ENCODE data around the gene STOML2. TPM values are rescaled to one million over a fixed set of nuclear protein-coding genes. Genes with fewer than 3 reads are reported as not detected.

Gene STOML2
- total RNA-seq, 1 donor from 2014 or later: 64.3 TPM

DNA sequence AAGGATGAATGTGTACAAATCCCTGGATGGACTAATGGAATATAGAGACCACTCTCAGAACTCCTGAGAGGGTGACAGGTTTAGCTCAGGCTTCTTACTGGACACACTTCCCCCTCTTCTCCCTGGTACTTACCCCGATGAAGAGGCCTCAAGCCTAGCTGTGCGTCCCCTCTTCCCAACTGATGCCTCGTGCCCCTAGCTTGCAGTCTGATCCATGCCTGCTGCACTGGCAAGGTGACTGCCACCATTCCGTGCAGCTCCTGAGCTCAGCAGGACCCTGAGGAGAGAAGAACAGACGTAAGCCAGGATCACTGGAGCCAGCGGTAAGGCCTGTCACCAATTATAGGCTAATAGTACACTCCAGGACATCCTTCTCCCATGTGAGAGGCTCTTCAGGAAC lies 5.5 kb upstream of the STOML2 start:
- no peak for ATAC-seq

GRCh38 chr9:35107297-35108290 lies 4.7 kb upstream of the STOML2 start:
- DNase-seq (ENCODE audit: low spot score) (peak; percentile 42), ATAC-seq (no peak)

More for the DNA sequence above, 5.5 kb upstream of the STOML2 start:
- DNase-seq (ENCODE audit: low spot score): peak; percentile 38

DNA sequence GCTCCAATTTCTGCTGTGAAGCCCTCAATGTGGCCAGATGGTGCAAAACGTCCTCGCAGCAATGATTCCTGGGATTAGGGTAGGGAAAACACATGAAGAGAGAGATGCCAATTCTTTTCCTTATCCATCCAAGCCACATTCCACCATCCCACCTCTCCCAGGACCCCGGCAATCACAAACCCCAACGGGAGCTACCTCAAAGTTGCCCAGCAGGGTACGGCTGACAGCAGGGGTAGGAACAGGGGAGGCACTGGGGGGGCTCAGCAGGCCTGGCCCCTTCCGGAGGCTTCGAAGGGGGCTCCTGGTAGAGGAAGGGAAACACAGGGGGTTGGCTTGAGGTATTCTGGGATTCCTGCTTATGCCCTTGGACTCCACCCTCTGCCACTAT lies 3.4 kb upstream of the STOML2 start:
- no peak for DNase-seq (ENCODE audit: low spot score)

DNA sequence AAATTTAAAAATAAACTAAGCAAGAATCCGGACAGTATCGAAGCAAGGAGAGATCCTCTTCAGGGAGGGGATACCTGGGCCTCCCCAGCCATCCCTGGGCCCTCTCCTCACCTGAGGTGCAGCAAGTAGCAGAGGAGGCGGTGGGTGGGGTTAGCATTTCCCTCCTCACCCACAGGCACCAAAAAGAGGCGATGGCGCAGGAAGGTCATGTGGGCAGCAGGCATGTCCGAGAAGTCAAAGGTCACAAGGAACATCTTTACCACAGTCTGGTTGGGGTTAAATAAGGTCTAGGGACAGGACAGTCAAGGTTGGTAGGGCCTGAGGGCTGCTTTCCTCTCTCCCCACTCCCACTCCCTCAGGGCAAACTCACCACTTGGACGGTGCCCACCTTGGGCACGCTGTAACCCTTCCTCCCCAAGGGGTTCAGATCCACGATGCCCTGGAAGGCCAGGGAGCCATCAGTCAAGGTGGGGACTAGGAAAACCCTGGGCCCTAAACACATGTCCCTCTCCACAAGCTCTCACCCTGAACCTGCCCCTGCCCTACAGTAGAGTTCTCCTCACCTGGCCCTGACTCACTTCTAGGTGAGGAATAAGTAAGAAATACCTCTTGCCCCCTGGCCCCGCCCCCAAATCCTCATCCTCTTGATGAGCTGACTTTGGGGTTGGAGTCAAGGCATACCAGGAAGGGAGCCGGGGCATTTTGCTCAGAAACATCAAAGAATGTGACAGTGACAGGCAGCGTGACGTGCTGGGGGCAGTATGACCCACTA lies 2.8 kb upstream of the STOML2 start:
- DNase-seq (ENCODE audit: low spot score) (no peak), ATAC-seq (no peak)

More for the DNA sequence above, 3.4 kb upstream of the STOML2 start:
- ATAC-seq: no peak

DNA sequence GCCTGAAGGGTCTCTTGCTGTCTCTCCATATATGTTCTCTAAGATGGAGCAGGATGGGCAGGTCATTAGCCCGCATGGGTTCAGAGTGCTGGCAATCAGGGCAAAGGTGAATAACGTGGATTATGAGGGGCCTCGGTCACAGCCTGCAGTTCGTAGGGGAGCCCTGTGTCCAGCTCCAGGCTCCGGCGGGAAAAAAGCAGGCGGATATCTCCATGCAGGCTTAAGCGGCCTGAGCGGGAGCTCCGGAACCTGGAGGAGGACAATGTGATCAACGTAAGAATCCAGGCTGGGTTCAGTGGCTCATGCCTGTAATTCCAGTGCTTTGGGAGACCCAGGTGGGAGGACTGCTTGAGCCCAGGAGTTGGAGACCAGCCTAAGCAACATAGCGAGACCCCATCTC lies 2.2 kb upstream of the STOML2 start:
- no peak for DNase-seq (ENCODE audit: low spot score)
- no peak for ATAC-seq

DNA sequence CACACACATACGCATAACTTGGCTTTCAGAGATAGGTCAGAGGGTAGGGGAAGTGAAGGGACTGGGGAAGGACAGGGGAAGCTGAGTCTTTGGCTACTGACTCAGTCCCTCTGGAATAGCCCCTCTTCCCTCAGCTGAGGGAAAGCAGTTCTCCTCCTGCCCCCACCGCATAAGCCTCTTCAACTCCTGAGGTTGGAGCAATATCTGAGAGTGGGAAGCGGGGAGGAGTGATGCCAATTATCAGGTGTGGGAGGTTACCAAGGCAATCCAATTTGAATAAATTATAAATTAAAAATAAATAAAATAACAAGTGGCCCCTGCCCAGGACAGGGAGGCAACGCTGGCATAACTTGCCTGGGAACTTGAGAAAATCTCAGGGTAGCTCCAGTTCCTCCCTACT lies 1.7 kb upstream of the STOML2 start:
- DNase-seq (ENCODE audit: low spot score): no peak
- ATAC-seq: no peak

DNA sequence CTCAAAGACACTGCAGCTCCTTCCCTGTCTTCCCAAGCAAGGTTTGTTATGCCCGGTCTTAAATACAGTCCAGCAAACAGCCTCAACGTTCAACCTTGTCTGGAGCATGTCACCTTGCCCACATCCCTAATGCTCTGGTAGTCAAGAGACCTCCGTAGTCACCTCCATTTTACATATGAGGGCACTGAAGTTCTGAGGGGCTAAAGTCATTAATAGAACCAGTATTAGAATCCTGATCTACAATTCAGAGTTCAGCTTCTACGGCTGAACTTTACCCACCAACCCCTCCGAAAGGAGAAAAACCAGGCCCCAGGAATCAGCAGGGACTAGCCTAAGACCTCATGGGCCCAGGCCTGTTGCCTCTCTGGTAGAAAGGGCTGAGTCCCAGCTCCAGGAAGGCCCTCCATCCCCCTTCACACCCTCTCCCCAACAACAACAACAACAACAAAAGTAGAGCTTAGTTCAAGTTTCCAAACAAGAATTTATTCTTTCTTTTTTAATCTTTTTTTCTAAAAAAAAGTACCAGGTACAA lies 795 bp upstream of the STOML2 start:
- no peak for ATAC-seq
- no peak for DNase-seq (ENCODE audit: low spot score)

GRCh38 chr9:35102465-35102768 lies 514 bp downstream of the STOML2 start:
- DNase-seq (ENCODE audit: low spot score): no peak

GRCh38 chr9:35097573-35097972 lies 5.4 kb downstream of the STOML2 start:
- ATAC-seq (no peak), DNase-seq (ENCODE audit: low spot score) (no peak)

More at GRCh38 chr9:35102465-35102768, 514 bp downstream of the STOML2 start:
- ATAC-seq: peak; percentile 50

DNA sequence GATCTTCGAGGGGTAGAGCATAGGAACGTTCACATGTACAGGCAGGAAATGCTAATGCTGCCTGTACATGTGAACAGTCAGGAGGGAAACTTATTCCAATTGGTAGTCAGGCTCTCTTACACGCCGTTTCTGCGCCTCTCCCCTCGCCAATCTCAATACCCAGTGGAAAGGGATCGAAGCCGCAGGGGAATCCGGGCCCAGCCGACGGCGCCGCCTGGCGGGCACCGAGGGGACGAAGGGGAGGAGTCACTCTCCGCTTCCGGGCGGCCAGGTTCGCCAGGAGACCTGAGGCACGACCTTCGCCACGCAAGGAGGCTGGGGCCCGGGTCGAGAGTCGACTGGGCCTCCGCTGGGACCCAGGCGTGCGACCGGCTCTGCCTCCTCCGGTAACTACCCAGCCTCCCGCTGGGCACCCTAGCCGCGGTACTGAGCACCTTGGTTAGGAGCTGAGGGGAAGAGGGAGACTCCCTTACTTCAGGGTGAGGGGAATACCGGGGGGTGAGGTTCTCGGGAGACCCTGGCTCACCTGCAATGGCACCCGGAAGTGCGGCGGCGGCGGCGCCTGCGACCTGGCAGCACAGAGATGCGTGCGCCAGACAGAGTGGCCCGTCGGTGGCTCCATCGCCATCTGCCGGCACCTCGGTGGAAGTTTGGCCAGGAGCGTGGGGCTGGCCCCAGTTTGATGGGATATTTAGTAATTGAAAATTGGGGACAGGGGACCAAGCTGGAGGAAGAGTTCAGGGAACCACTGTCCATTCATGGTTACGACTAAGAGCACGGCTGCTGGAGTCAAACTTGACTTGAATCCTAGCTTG lies 6.7 kb downstream of the STOML2 start, which contains the start of gene PIGO:
PIGO (minus strand) TSS at position 557 of the 815 bp plus-strand sequence. CDS start 1,026 bp downstream, outside the sequence.
- peak; percentile 95 for ATAC-seq

GRCh38 chr9:35091536-35091935 lies 11.4 kb downstream of the STOML2 start:
- DNase-seq (ENCODE audit: low spot score): no peak
- no peak for ATAC-seq

More for the DNA sequence above, 6.7 kb downstream of the STOML2 start, which contains the start of gene PIGO:
- peak; percentile 92 for DNase-seq (ENCODE audit: low spot score)

DNA sequence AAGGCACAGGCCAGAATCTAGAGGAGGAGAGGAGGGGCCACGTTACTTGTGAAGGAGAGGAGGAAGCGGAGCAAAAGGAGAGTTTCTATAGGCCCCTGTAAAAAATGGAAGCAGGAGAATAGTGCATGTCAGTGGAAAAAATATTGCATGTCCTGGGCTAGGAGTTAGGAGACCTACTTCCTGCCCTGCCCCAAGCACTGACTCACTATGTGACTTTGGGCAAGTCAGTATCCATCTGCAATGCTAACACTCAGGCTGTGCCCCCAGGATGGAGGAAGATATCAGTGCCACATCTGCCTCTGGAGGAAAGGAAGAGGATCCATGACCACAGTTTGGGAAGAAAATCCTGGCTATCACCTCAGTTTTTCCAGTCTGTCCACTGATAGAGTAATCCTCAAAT lies 13.5 kb downstream of the STOML2 start:
- DNase-seq (ENCODE audit: low spot score) (no peak), ATAC-seq (no peak)

DNA sequence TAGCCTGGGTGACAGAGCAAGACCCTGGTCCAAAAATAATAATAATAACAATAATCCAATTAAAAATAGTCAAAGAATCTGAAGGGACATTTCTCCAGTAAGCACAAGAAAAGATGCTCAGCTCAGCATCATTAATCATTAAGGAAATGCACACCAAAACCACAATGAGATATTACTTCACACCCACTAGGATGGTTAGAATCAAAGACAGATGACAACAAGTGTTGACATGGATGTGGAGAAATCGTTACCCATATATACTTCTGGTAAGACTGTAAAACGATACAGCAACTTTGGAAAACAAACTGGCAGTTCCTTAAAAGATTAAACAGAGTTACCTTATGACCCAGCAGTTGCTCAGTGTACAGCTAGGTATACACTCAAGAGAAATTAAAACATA lies 17.9 kb downstream of the STOML2 start:
- ATAC-seq: no peak
- DNase-seq (ENCODE audit: low spot score): no peak

GRCh38 chr9:35079426-35080341 lies 23.2 kb downstream of the STOML2 start, which contains the start of gene FANCG:
Gene FANCG, minus strand, starts transcription at chr9:35079942. Its CDS starts 418 bp downstream, at chr9:35079524.
- ATAC-seq: peak; percentile 98
- DNase-seq (ENCODE audit: low spot score): peak; percentile 93

DNA sequence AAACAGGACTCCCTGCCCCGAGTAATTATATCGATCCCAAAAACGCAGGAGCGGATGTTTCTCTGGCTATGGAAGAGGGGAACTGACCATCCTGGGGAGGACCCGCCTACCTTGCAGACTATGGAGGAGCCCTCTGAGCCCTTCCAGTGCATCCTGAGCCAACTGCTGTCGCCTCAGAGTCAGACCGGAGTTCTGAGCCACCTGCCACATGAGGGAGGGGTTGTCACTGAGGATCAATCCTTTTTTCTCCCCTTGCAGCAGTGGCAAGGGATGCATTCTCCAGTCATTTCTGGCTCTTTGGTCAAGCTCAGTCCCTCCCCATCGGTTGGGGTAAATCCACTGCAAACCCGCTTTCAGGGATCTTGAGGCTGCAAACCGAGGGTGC lies 23.9 kb downstream of the STOML2 start:
- DNase-seq (ENCODE audit: low spot score) (no peak), ATAC-seq (no peak)

- ATAC-seq (no peak), DNase-seq (ENCODE audit: low spot score) (no peak)
These were observed 24.9 kb downstream of the STOML2 start for GRCh38 chr9:35078066-35078465.

DNA sequence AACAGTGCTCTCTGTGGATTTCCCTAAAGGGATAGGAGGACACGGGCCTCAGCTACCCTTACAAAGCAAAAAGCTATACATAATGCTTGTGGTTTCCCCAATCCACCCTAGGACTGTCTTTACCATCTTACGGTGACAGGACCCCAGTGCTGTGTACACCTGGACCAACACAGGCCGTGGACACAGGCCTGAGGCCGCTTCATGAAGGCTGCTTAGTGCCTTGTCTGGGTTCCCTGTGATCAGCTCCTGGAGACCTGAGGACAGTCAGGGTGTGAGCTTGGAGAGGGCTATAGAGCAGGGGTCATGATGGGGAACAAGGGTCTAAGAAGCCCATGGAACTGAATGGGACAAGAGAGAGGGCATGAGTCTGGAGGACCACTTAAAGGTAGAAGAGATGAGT lies 26.1 kb downstream of the STOML2 start:
- DNase-seq (ENCODE audit: low spot score) (no peak), ATAC-seq (no peak)

GRCh38 chr9:35075358-35075757 lies 27.6 kb downstream of the STOML2 start:
- DNase-seq (ENCODE audit: low spot score): no peak
- ATAC-seq: no peak

DNA sequence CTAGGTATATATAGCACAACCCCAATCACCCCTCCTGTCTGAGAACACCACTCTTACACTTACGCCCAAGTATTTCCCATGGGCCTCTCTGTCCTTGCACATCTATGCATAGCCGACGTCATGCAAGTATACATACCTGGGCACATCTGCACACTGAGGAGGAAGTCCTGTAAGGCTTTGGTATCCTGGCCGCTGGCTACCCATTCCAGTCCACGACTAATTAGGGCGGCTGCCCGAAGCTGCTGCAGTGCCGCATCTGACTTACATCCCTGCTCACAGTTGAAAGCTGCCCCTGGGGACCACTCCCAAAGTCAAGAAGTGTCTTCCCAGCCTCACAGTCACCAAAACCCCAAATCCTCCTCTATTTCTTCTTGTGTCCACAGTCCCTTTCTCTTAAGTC lies 28.1 kb downstream of the STOML2 start:
- no peak for ATAC-seq

More for the DNA sequence above, 28.1 kb downstream of the STOML2 start:
- DNase-seq (ENCODE audit: low spot score): no peak

Data from left lobe of liver (tissue), 2 donors.